HepG2 (cell line): ENCODE results near the gene TRMT1L.

ENCODE experiments used
- EEA1 ChIP-seq: sonication (generic); formaldehyde crosslinking; IDR thresholded peaks from 2 replicates; pipeline ENCODE4 v1.5.1; 2020; ENCODE audit warnings: mild to moderate bottlenecking, missing genetic modification reagents, borderline replicate concordance
- PAX8 ChIP-seq: sonication (generic); formaldehyde crosslinking; IDR thresholded peaks from 2 replicates; pipeline ENCODE4 v1.8.0; 2022; ENCODE audit warnings: mild to moderate bottlenecking, missing genetic modification reagents, borderline replicate concordance
- PBX3 ChIP-seq: sonication (generic); formaldehyde crosslinking; IDR thresholded peaks from 2 replicates; pipeline ENCODE4 v1.8.1; 2023; ENCODE audit warnings: missing genetic modification reagents, inconsistent platforms, borderline replicate concordance
- REST ChIP-seq, 2 experiments: IDR thresholded peaks; 2 replicates each; pipeline ENCODE4 v1.6.1; 2011 to 2012; ENCODE audit warnings: low read length in 2 of 2, borderline replicate concordance in 1 of 2, low read depth in 1 of 2, mild to moderate bottlenecking in 1 of 2, moderate library complexity in 1 of 2
- ZNF563 ChIP-seq: sonication (generic); formaldehyde crosslinking; IDR thresholded peaks from 2 replicates; pipeline ENCODE4 v1.8.0; 2022; ENCODE audit warnings: mild to moderate bottlenecking, moderate library complexity, missing genetic modification reagents
- ZNF598 ChIP-seq: sonication (generic); formaldehyde crosslinking; IDR thresholded peaks from 2 replicates; pipeline ENCODE4 v1.5.1; 2020; ENCODE audit warnings: mild to moderate bottlenecking, missing genetic modification reagents, borderline replicate concordance
- TF ChIP-seq, protein P1 (sequence below): sonication (generic); formaldehyde crosslinking; IDR thresholded peaks from 2 replicates; pipeline ENCODE4 v1.5.0; 2020; ENCODE audit warnings: mild to moderate bottlenecking, missing genetic modification reagents, moderate library complexity
- TF ChIP-seq, protein P2 (sequence below): sonication (generic); formaldehyde crosslinking; IDR thresholded peaks from 2 replicates; pipeline ENCODE4 v1.4.0; 2020; ENCODE audit warnings: missing genetic modification reagents
- TF ChIP-seq, protein P3 (sequence below): sonication (generic); formaldehyde crosslinking; IDR thresholded peaks from 2 replicates; pipeline ENCODE4 v1.8.0; 2022; ENCODE audit warnings: missing genetic modification reagents, mild to moderate bottlenecking, borderline replicate concordance
- TF ChIP-seq, protein P4 (sequence below): sonication (generic); formaldehyde crosslinking; IDR thresholded peaks from 2 replicates; pipeline ENCODE4 v1.9.0; 2021; ENCODE audit warnings: missing genetic modification reagents, mild to moderate bottlenecking, borderline replicate concordance

GRCh38 chr1:185151215-185151614 is 5.5 kb downstream of the TRMT1L start:
- TF ChIP-seq ZNF563 (no peak), PBX3 (no peak), REST (IDR thresholded peaks at IDR 0.05; ENCODE audit: borderline replicate concordance in 1 of 2, low read depth in 1 of 2, low read length in 2 of 2) (no peak), ZNF598 (CRISPR knock-in tag) (no peak), EEA1 (CRISPR knock-in tag) (no peak), PAX8 (no peak)
- TF ChIP-seq, protein P1, sequence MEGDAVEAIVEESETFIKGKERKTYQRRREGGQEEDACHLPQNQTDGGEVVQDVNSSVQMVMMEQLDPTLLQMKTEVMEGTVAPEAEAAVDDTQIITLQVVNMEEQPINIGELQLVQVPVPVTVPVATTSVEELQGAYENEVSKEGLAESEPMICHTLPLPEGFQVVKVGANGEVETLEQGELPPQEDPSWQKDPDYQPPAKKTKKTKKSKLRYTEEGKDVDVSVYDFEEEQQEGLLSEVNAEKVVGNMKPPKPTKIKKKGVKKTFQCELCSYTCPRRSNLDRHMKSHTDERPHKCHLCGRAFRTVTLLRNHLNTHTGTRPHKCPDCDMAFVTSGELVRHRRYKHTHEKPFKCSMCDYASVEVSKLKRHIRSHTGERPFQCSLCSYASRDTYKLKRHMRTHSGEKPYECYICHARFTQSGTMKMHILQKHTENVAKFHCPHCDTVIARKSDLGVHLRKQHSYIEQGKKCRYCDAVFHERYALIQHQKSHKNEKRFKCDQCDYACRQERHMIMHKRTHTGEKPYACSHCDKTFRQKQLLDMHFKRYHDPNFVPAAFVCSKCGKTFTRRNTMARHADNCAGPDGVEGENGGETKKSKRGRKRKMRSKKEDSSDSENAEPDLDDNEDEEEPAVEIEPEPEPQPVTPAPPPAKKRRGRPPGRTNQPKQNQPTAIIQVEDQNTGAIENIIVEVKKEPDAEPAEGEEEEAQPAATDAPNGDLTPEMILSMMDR (CRISPR knock-in tag) = no peak
- TF ChIP-seq, protein P2, sequence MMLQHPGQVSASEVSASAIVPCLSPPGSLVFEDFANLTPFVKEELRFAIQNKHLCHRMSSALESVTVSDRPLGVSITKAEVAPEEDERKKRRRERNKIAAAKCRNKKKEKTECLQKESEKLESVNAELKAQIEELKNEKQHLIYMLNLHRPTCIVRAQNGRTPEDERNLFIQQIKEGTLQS (CRISPR knock-in tag) = no peak
- TF ChIP-seq, protein P3, sequence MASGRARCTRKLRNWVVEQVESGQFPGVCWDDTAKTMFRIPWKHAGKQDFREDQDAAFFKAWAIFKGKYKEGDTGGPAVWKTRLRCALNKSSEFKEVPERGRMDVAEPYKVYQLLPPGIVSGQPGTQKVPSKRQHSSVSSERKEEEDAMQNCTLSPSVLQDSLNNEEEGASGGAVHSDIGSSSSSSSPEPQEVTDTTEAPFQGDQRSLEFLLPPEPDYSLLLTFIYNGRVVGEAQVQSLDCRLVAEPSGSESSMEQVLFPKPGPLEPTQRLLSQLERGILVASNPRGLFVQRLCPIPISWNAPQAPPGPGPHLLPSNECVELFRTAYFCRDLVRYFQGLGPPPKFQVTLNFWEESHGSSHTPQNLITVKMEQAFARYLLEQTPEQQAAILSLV (CRISPR knock-in tag) = no peak
- TF ChIP-seq, protein P4, sequence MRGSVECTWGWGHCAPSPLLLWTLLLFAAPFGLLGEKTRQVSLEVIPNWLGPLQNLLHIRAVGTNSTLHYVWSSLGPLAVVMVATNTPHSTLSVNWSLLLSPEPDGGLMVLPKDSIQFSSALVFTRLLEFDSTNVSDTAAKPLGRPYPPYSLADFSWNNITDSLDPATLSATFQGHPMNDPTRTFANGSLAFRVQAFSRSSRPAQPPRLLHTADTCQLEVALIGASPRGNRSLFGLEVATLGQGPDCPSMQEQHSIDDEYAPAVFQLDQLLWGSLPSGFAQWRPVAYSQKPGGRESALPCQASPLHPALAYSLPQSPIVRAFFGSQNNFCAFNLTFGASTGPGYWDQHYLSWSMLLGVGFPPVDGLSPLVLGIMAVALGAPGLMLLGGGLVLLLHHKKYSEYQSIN (CRISPR knock-in tag) = no peak
